CD4-positive, alpha-beta T cell (primary cell): Measurements from ENCODE around the gene IPO11. TPM values are rescaled to one million over a fixed set of nuclear protein-coding genes. Genes with fewer than 3 reads are reported as not detected.
"Not testable (repeated sequence)": the region's sequence is repeated elsewhere in the genome, so short reads cannot be mapped to it uniquely, and the experiment has no call there.

ENCODE experiments used
- ATAC-seq: fragments of 200-7000 bp; cut with Tn5 transposase; one replicate; pipeline ENCODE4 v1.10.0; 2022; ENCODE audit warnings: mild to moderate bottlenecking; ENCODE audit not compliant: poor library complexity
- CTCF ChIA-PET: fragments of 350-600 bp; sonication (Branson Sonifier 250); formaldehyde crosslinking; loops from one replicate; lab custom pipeline; 2021; ENCODE audit warnings: antibody characterized with exemption, inconsistent platforms; lab: Charles Lee
- POLR2A ChIA-PET: fragments of 350-600 bp; sonication (Branson Sonifier 250); formaldehyde crosslinking; loops from one replicate; lab custom pipeline; 2021; ENCODE audit warnings: antibody characterized with exemption, inconsistent platforms; lab: Charles Lee
- DNase-seq, 14 experiments: peaks; one replicate each; pipeline ENCODE4 v3.0.0-alpha.2; 2013 to 2020; ENCODE audit warnings: mixed read lengths in 2 of 14
- H3K27ac ChIP-seq, 2 donors: one replicate each; pipeline versions ENCODE4 v1.5.1 to v1.7.0; 2013; ENCODE audit warnings: low read length in 2 of 2, low read depth in 1 of 2, mild to moderate bottlenecking in 1 of 2
- H3K27me3 ChIP-seq, 2 experiments: 1 replicate in 1 of 2; 2 replicates in 1 of 2; pipeline versions ENCODE4 v1.6.1 to v1.7.0; 2013; ENCODE audit warnings: low read length in 2 of 2, control low read depth in 1 of 2, mild to moderate bottlenecking in 1 of 2, moderate library complexity in 1 of 2; ENCODE audit not compliant: insufficient read depth in 2 of 2, control insufficient read depth in 1 of 2
- H3K36me3 ChIP-seq: one replicate; pipeline ENCODE4 v1.6.1; 2013; ENCODE audit warnings: low read length, control low read depth; ENCODE audit not compliant: insufficient read depth
- H3K4me1 ChIP-seq: one replicate; pipeline ENCODE4 v1.6.1; 2013; ENCODE audit warnings: low read length, control low read depth; ENCODE audit not compliant: insufficient read depth
- H3K4me3 ChIP-seq: one replicate; pipeline ENCODE4 v1.5.1; 2013; ENCODE audit warnings: mild to moderate bottlenecking, low read length, moderate library complexity
- H3K9me3 ChIP-seq, 2 experiments: 1 replicate in 1 of 2; 2 replicates in 1 of 2; pipeline versions ENCODE4 v1.6.1 to v1.7.0; 2013; ENCODE audit warnings: low read length in 2 of 2, mild to moderate bottlenecking in 2 of 2, control low read depth in 1 of 2, moderate library complexity in 1 of 2; ENCODE audit not compliant: control insufficient read depth in 1 of 2, insufficient read depth in 1 of 2
- H3K27ac Mint-ChIP-seq: one replicate; pipeline ENCODE4 v1.8.0; 2020; ENCODE audit warnings: mixed read lengths
- H3K27me3 Mint-ChIP-seq: one replicate; pipeline ENCODE4 v1.8.0; 2021; ENCODE audit warnings: mixed read lengths
- H3K36me3 Mint-ChIP-seq: one replicate; pipeline ENCODE4 v1.8.0; 2021; ENCODE audit warnings: low read depth, mixed read lengths
- H3K4me1 Mint-ChIP-seq: one replicate; pipeline ENCODE4 v1.8.0; 2021; ENCODE audit warnings: low read depth, mixed read lengths
- H3K4me3 Mint-ChIP-seq: one replicate; pipeline ENCODE4 v1.8.0; 2020; ENCODE audit warnings: mild to moderate bottlenecking, mixed read lengths
- H3K9me3 Mint-ChIP-seq: one replicate; pipeline ENCODE4 v1.8.0; 2020; ENCODE audit warnings: mixed read lengths
- CTCF ChIP-seq: fragments of 200-600 bp; IDR thresholded peaks from one replicate; pipeline ENCODE4 v1.8.0; 2022; ENCODE audit warnings: antibody characterized with exemption, mild to moderate bottlenecking
- intact Hi-C, 2 experiments: fragments of 100-400 bp; cut with DNase I in 1 of 2; cut with micrococcal nuclease in 1 of 2; formaldehyde crosslinking; loops; one replicate each; pipeline versions ENCODE4 v1.15.1 to v1.9.0; 2023 to 2025; cut with DNase I, micrococcal nuclease
- total RNA-seq, 174 experiments: library from RNA in 2 of 174; stranded (reverse) in 2 of 174; gene quantifications; one replicate each; pipeline ENCODE4 v1.2.3 and lab custom pipeline; 2021 to 2026

IPO11 gene
- total RNA-seq, 2 experiments from 2014 or later: 15.1 to 16.1 TPM

- Histone ChIP-seq H3K27ac (no peak overlapping the region), H3K27me3 (no peaks in the 10 kb centered on the region), H3K36me3 (peaks cover 13% of the 10 kb centered on the region), H3K4me1 (no peaks in the 10 kb centered on the region), H3K9me3 (peaks cover 16 to 18% of the 10 kb centered on the region in 2 experiments), H3K4me3 (no peak overlapping the region)
- DNase-seq (no peak), ATAC-seq (no peak)
- intact Hi-C loops: no loop called here
- no peaks in the 10 kb centered on the region for H3K4me1 Mint-ChIP-seq
- H3K27ac Mint-ChIP-seq: no peak overlapping the region
- no peak for TF ChIP-seq CTCF
- H3K9me3 Mint-ChIP-seq: peaks cover 6% of the 10 kb centered on the region
- ChIA-PET CTCF (no interaction called here), POLR2A (no interaction called here)
- no peak overlapping the region for H3K4me3 Mint-ChIP-seq
- H3K36me3 Mint-ChIP-seq: peaks cover 81% of the 10 kb centered on the region
- H3K27me3 Mint-ChIP-seq: no peaks in the 10 kb centered on the region
Observed at GRCh38 chr5:62562867-62563266, 150.3 kb downstream of the IPO11 start.

DNA sequence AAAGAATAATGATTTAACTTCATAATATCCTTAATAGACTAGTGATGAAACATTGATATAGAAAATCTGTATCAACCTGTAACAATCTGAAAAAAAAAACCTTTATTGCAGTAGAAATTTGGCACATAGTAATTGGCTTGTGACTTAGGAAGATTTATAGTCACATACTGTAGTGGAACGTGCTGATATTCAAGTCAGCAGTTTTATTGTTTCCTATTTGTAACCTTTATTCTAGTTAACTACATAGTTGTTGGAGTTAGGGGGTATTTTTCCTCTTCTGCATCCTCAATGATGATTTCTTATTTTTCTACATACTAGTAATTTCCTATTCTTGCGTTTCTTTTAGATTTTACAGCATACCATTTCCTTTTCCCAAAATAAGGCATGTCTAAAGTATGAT, 151.5 kb downstream of the IPO11 start:
- peaks cover 88% of the 10 kb centered on the region for H3K36me3 Mint-ChIP-seq
- Histone ChIP-seq H3K4me1 (no peaks in the 10 kb centered on the region), H3K36me3 (peaks cover 12% of the 10 kb centered on the region), H3K27me3 (no peaks in the 10 kb centered on the region), H3K9me3 (peaks cover 21 to 23% of the 10 kb centered on the region in 2 experiments), H3K27ac (no peak overlapping the region), H3K4me3 (no peak overlapping the region)
- H3K4me1 Mint-ChIP-seq: peaks cover under 1% of the 10 kb centered on the region
- TF ChIP-seq CTCF: no peak
- no peak overlapping the region for H3K27ac Mint-ChIP-seq
- H3K4me3 Mint-ChIP-seq: no peak overlapping the region
- intact Hi-C loops: no loop called here
- no peak for ATAC-seq
- DNase-seq: no peak
- CTCF ChIA-PET: no interaction called here
- no peaks in the 10 kb centered on the region for H3K27me3 Mint-ChIP-seq
- POLR2A ChIA-PET: no interaction called here
- peaks cover 7% of the 10 kb centered on the region for H3K9me3 Mint-ChIP-seq

- H3K9me3 ChIP-seq: peaks cover 21 to 23% of the 10 kb centered on the region in 2 experiments
- H3K4me3 ChIP-seq, H3K4me1 Mint-ChIP-seq, H3K4me3 Mint-ChIP-seq, POLR2A ChIA-PET, ATAC-seq, H3K36me3 ChIP-seq, H3K9me3 Mint-ChIP-seq, H3K27ac ChIP-seq, H3K27me3 Mint-ChIP-seq, DNase-seq, H3K27me3 ChIP-seq, intact Hi-C loops, H3K27ac Mint-ChIP-seq, CTCF ChIA-PET, H3K4me1 ChIP-seq: not testable (repeated sequence)
- peaks cover 91% of the 10 kb centered on the region for H3K36me3 Mint-ChIP-seq
Observed at GRCh38 chr5:62565740-62566139, 153.2 kb downstream of the IPO11 start.

DNA sequence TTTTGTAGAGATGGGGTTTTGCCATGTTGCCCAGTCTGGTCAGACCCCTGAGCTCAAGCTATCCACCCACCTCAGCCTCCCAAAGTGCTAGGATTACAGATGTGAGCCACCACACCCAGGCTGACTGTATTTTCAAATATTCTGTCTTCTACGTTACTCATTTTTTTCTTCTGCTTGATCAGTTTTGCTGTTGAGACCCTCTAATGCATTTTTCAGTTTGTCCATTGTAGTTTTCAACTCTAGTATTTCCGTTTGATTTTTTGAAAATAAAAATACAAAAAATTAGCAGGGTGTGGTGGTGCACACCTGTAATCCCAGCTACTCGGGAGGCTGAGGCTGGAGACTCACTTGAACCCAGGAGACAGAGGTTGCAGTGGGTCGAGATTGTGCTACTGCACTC, 155.6 kb downstream of the IPO11 start:
- POLR2A ChIA-PET: interaction anchor here (2.2 kb wide), 1 partner anchor 11 kb away, joined by 7 read pairs; the partner anchor contains the start of gene LRRC70
- Histone ChIP-seq H3K36me3 (peaks cover 6% of the 10 kb centered on the region), H3K27me3 (no peaks in the 10 kb centered on the region), H3K9me3 (peaks cover 21 to 23% of the 10 kb centered on the region in 2 experiments), H3K27ac (no peak overlapping the region), H3K4me1 (no peaks in the 10 kb centered on the region), H3K4me3 (no peak overlapping the region)
- DNase-seq (no peak), ATAC-seq (no peak)
- Mint-ChIP-seq H3K36me3 (peaks cover 72% of the 10 kb centered on the region), H3K4me1 (peaks cover 9% of the 10 kb centered on the region), H3K4me3 (no peak overlapping the region), H3K27ac (no peak overlapping the region), H3K9me3 (peaks cover 9% of the 10 kb centered on the region), H3K27me3 (no peaks in the 10 kb centered on the region)
- intact Hi-C loops: no loop called here
- TF ChIP-seq CTCF: no peak
- CTCF ChIA-PET: interaction anchor here (0.6 kb wide), 1 partner anchor 13 kb away, joined by 3 read pairs; no protein-coding TSS in a partner anchor
